Heart right ventricle (tissue), 16 donors: ENCODE measurements around the gene OPN4. TPM values are rescaled to one million over a fixed set of nuclear protein-coding genes. Genes with fewer than 3 reads are reported as not detected.

Experiments used
- ATAC-seq, 8 donors: fragments of 200-7000 bp; cut with Tn5 transposase; one replicate each; pipeline ENCODE4 v1.9.1; 2020; ENCODE audit warnings: mild to moderate bottlenecking in 8 of 8, moderate library complexity in 8 of 8, moderate number of reproducible peaks in 1 of 8
- DNase-seq, 2 donors: peaks; one replicate each; pipeline ENCODE4 v3.0.0-alpha.2; 2020
- H3K27ac ChIP-seq, 10 donors: fragments of 200-600 bp; sonication (generic) in 2 of 10; one replicate each; pipeline versions ENCODE4 v1.5.0 to v1.8.0; 2020 to 2022; ENCODE audit warnings: mild to moderate bottlenecking in 3 of 10
- H3K27me3 ChIP-seq, 7 donors: fragments of 200-600 bp; one replicate each; pipeline ENCODE4 v1.8.0; 2021 to 2022; ENCODE audit warnings: mild to moderate bottlenecking in 2 of 7
- H3K36me3 ChIP-seq, 9 donors: fragments of 200-600 bp; sonication (generic) in 1 of 9; one replicate each; pipeline versions ENCODE4 v1.5.0 to v1.8.0; 2020 to 2022; ENCODE audit warnings: mild to moderate bottlenecking in 2 of 9
- H3K4me1 ChIP-seq, 9 donors: fragments of 200-600 bp; sonication (generic) in 1 of 9; one replicate each; pipeline versions ENCODE4 v1.5.0 to v1.8.0; 2020 to 2022; ENCODE audit warnings: mild to moderate bottlenecking in 4 of 9
- H3K4me3 ChIP-seq, 10 donors: fragments of 200-600 bp; sonication (generic) in 2 of 10; one replicate each; pipeline versions ENCODE4 v1.5.0 to v1.8.0; 2020 to 2022; ENCODE audit warnings: mild to moderate bottlenecking in 7 of 10, moderate library complexity in 2 of 10
- H3K9me3 ChIP-seq, 11 donors: fragments of 200-600 bp in 10 of 11; sonication (generic) in 2 of 11; one replicate each; pipeline versions ENCODE4 v1.5.0 to v1.8.0; 2013 to 2022; ENCODE audit warnings: mild to moderate bottlenecking in 2 of 11, control low read depth in 1 of 11, moderate library complexity in 1 of 11
- CTCF ChIP-seq, 9 donors: fragments of 200-600 bp; sonication (generic) in 2 of 9; IDR thresholded peaks; one replicate each; pipeline versions ENCODE4 v1.5.0 to v1.8.0; 2021 to 2022; ENCODE audit warnings: antibody characterized with exemption in 9 of 9, mild to moderate bottlenecking in 5 of 9, moderate library complexity in 1 of 9
- WGBS, 2 donors: extraction: QIAGEN DNeasy Blood & Tissue Kit; methylation state at CpG; one replicate each; pipeline ENCODE4 v1.1.7; 2013; ENCODE audit warnings: inconsistent platforms in 1 of 2; 5-methylcytosine and 5-hydroxymethylcytosine counted together
- intact Hi-C, 10 donors: fragments of 100-400 bp; cut with DNase I; formaldehyde crosslinking; loops; one replicate each; pipeline versions ENCODE4 v1.11.1 to v1.14.2; 2022
- polyA plus RNA-seq, 2 donors: library from polyadenylated mRNA; stranded (reverse); fragments of 200-250 nt; gene quantifications; one replicate each; pipeline ENCODE4 v1.2.3, GENCODE V29; 2013
- total RNA-seq, 10 donors: library from RNA; stranded (reverse); fragmentation: NEBNext Ultra II Directional in 3 of 10; extraction: Animal tissue kit (Norgen Biotek cat#: 25700) in 3 of 10; gene quantifications; one replicate each; pipeline versions ENCODE4 v1.2.1 to v1.2.4, GENCODE V29; 2021 to 2023
- donor health status: Arrhythmogenic right ventricular cardiomyopathy.
- donor health status: ischemic (EF 13 %, LVEDD 7.1; RV severe dilation, severe dysfunction).
- donor health status: healthy with polysubstance abuse.
- donor health status: DM: no; HTN: yes; CAD: no.
- donor health status: DM: no; HTN: no; CAD: no.
- donor health status: ischemic (EF 25% LVEDD 6.9; RV normal size, moderate dysfunction).
- donor health status: ischemic (EF 25% LVEDD 5.7; RV mildly dilated, moderate dysfunction).
- donor health status: healthy.
- donor health status: DM: yes; HTN: yes; CAD: no.
- donor health status: Ischemic cardiomyopathy.
- donor health status: ischemic (EF 35%, LVEDD 5.7; RV mildly dilated, moderate dysfunction).
- donor health status: nonischemic (EF 11% LVEDD 7.7; RV severe dilation, severe dysfunction).
- donor health status: DM: yes; HTN: yes; CAD: no.
- donor health status: PGD.
- donor health status: ischemic (EF 29% LVEDD 5.4; RV normal size, mild dysfunction).
- donor health status: nonischemic (EF 23%, LVEDD 6.1; RV moderate dilation, normal function).

Gene OPN4
- total and polyA plus RNA-seq, 12 donors: 0.10 to 0.29 (median 0.26) TPM; not detected in 5

GRCh38 chr10:86681047-86681446, 26.7 kb downstream of the OPN4 start:
- DNase-seq (peak; percentile 67 to 77), ATAC-seq (peak; percentile 35 to 54 (median 50))
- peak overlapping the region; percentile 66 to 100 (median 90) for H3K27ac ChIP-seq
- intact Hi-C loops: no loop called here
- no peaks in the 10 kb centered on the region for H3K9me3 ChIP-seq
- peak overlapping the region in 3 of 10 donors; percentile 10 to 14 (median 12) for H3K4me3 ChIP-seq
- H3K27me3 ChIP-seq: peaks cover 0 to 7% (median 0%) of the 10 kb centered on the region in 7 donors
- no peak for TF ChIP-seq CTCF (IDR thresholded peaks at IDR 0.05)
- peaks cover 0 to 36% (median 7%) of the 10 kb centered on the region in 9 donors for H3K36me3 ChIP-seq
- WGBS, 2 donors: 44 to 53% methylated on average over 14 of the region's 14 CpGs
- peaks cover 30 to 100% (median 68%) of the 10 kb centered on the region in 9 donors for H3K4me1 ChIP-seq

GRCh38 chr10:86681722-86682386, 27.5 kb downstream of the OPN4 start:
- ATAC-seq (no peak), DNase-seq (no peak)
- 63 to 65% methylated on average over 22 of the region's 22 CpGs for WGBS, 2 donors
- TF ChIP-seq CTCF (IDR thresholded peaks at IDR 0.05): no peak
- Histone ChIP-seq H3K36me3 (peaks cover 0 to 36% (median 7%) of the 10 kb centered on the region in 9 donors), H3K4me1 (peaks cover 28 to 100% (median 63%) of the 10 kb centered on the region in 9 donors), H3K27me3 (peaks cover 0 to 11% (median 6%) of the 10 kb centered on the region in 7 donors), H3K27ac (peak overlapping the region; percentile 66 to 100 (median 90)), H3K9me3 (no peaks in the 10 kb centered on the region), H3K4me3 (peak overlapping the region in 3 of 10 donors; percentile 4 to 14 (median 10))
- intact Hi-C loops: no loop called here

- ATAC-seq (peak in 1 of 8 donors; percentile 2), DNase-seq (no peak)
- Histone ChIP-seq H3K36me3 (peaks cover 0 to 36% (median 7%) of the 10 kb centered on the region in 9 donors), H3K27ac (peak overlapping the region; percentile 66 to 100 (median 90)), H3K9me3 (no peaks in the 10 kb centered on the region), H3K4me3 (no peak overlapping the region), H3K27me3 (peaks cover 0 to 17% (median 6%) of the 10 kb centered on the region in 7 donors), H3K4me1 (peaks cover 28 to 100% (median 67%) of the 10 kb centered on the region in 9 donors)
- no peak for TF ChIP-seq CTCF (IDR thresholded peaks at IDR 0.05)
- intact Hi-C loops: no loop called here
- 57 to 75% methylated on average over 2 of the region's 2 CpGs for WGBS, 2 donors
Observed at GRCh38 chr10:86682675-86683074, 28.3 kb downstream of the OPN4 start.

- H3K27ac ChIP-seq: peak overlapping the region; percentile 63 to 100 (median 90)
- TF ChIP-seq CTCF (IDR thresholded peaks at IDR 0.05): peak; percentile 50 to 79 (median 61)
- H3K4me1 ChIP-seq: peaks cover 28 to 100% (median 64%) of the 10 kb centered on the region in 9 donors
- ATAC-seq (peak; percentile 42 to 65 (median 56)), DNase-seq (peak; percentile 72 to 80)
- H3K9me3 ChIP-seq: no peaks in the 10 kb centered on the region
- intact Hi-C loops: loop anchor here in 3 of 10 donors (2.0 to 5.0 kb wide), 2 partner anchors 20 to 37 kb away; no protein-coding TSS in a partner anchor
- H3K36me3 ChIP-seq: peaks cover 0 to 36% (median 7%) of the 10 kb centered on the region in 9 donors
- H3K4me3 ChIP-seq: no peak overlapping the region
- H3K27me3 ChIP-seq: peaks cover 0 to 17% (median 6%) of the 10 kb centered on the region in 7 donors
- 20 to 26% methylated on average over 9 of the region's 9 CpGs for WGBS, 2 donors
Observed at GRCh38 chr10:86684331-86685097, 30.2 kb downstream of the OPN4 start.
